HCT116 (cell line): ENCODE data around the gene CLEC20A. TPM values are rescaled to one million over a fixed set of nuclear protein-coding genes. Genes with fewer than 3 reads are reported as not detected.

Experiments
- ATAC-seq: fragments of 200-7000 bp; cut with Tn5 transposase; 2 replicates; pipeline ENCODE4 v1.9.1; 2020; ENCODE audit warnings: mild to moderate bottlenecking, moderate library complexity
- BruUV-seq: library from RNA; stranded (reverse); fragments of 400-500 nt; replicated peaks from 2 replicates; lab custom pipeline; 2021; lab: Mats Ljungman, UMichigan
- CTCF ChIA-PET: fragments of 300-600 bp; sonication (Branson Sonifier 250); formaldehyde crosslinking; loops from one replicate; lab custom pipeline; 2021; ENCODE audit warnings: antibody characterized with exemption; lab: Charles Lee
- POLR2A ChIA-PET: fragments of 300-600, 350-600 bp; sonication (Branson Sonifier 250); formaldehyde crosslinking; loops from one replicate; lab custom pipeline; 2021; ENCODE audit warnings: antibody characterized with exemption; lab: Charles Lee
- RAD21 ChIA-PET, 2 experiments: fragments of 300-600 bp; sonication (Branson Sonifier 250); formaldehyde crosslinking; loops; one replicate each; lab custom pipeline; 2023; ENCODE audit warnings: low total read pairs in 2 of 2; ENCODE audit not compliant: uncharacterized antibody in 2 of 2, unreplicated experiment in 2 of 2, low non-redundant PET in 1 of 2; lab: Charles Lee
- DNase-seq: peaks from one replicate; pipeline ENCODE4 v3.0.0-alpha.2; 2010; ENCODE audit warnings: low read depth, low spot score
- H2AFZ ChIP-seq: fragments of 200-600 bp; shearing (Covaris generic), sonication (generic); 2 replicates; pipeline ENCODE4 v1.6.1; 2017; ENCODE audit warnings: low read depth, mixed run types, mixed read lengths, antibody characterized with exemption, low read length; ENCODE audit not compliant: poor library complexity, severe bottlenecking
- H3K27ac ChIP-seq: 2 replicates; pipeline ENCODE4 v1.5.1; 2012; ENCODE audit warnings: low read depth, low read length
- H3K27me3 ChIP-seq: fragments of 200-600 bp; sonication (generic); 2 replicates; pipeline ENCODE4 v1.6.1; 2016; ENCODE audit warnings: mixed run types, low read length, mixed read lengths; ENCODE audit not compliant: insufficient read depth
- H3K36me3 ChIP-seq, 2 experiments: fragments of 200-500 bp in 1 of 2; fragments of 200-600 bp in 1 of 2; sonication (Bioruptor generic) in 1 of 2; sonication (generic) in 1 of 2; 2 replicates each; pipeline versions ENCODE4 v1.5.1 to v1.6.1; 2014 to 2016; ENCODE audit warnings: low read length in 2 of 2, inconsistent platforms in 1 of 2, mixed read lengths in 1 of 2, mixed run types in 1 of 2; ENCODE audit not compliant: insufficient read depth in 2 of 2, control insufficient read depth in 1 of 2
- H3K4me1 ChIP-seq, 2 experiments: fragments of 200-600 bp in 1 of 2; sonication (generic) in 1 of 2; 2 replicates each; pipeline versions ENCODE4 v1.5.1 to v1.6.1; 2012 to 2017; ENCODE audit warnings: low read length in 2 of 2, inconsistent platforms in 1 of 2, mild to moderate bottlenecking in 1 of 2, mixed read lengths in 1 of 2, mixed run types in 1 of 2, moderate library complexity in 1 of 2; ENCODE audit not compliant: insufficient read depth in 2 of 2, control insufficient read depth in 1 of 2
- H3K4me2 ChIP-seq: fragments of 200-600 bp; sonication (generic); 2 replicates; pipeline ENCODE4 v1.6.1; 2017; ENCODE audit warnings: mixed run types, low read length, mixed read lengths
- H3K4me3 ChIP-seq, 2 experiments: fragments of 200-600 bp in 1 of 2; sonication (generic) in 1 of 2; replicated peaks in 1 of 2; 2 replicates each; pipeline ENCODE4 v1.5.1; 2011 to 2016; ENCODE audit warnings: low read length in 2 of 2, control low read depth in 1 of 2, low read depth in 1 of 2, mild to moderate bottlenecking in 1 of 2, mixed read lengths in 1 of 2, mixed run types in 1 of 2
- H3K79me2 ChIP-seq: fragments of 200-600 bp; sonication (generic); 2 replicates; pipeline ENCODE4 v1.6.1; 2017; ENCODE audit warnings: mild to moderate bottlenecking, mixed run types, low read length, moderate library complexity, mixed read lengths; ENCODE audit not compliant: insufficient read depth
- H3K9ac ChIP-seq: fragments of 200-600 bp; sonication (generic); 2 replicates; pipeline ENCODE4 v1.6.1; 2016; ENCODE audit warnings: low read length, mixed read lengths
- H3K9me2 ChIP-seq: fragments of 200-600 bp; sonication (generic), shearing (Covaris generic); 2 replicates; pipeline ENCODE4 v1.6.1; 2017; ENCODE audit warnings: mixed run types, mild to moderate bottlenecking, moderate library complexity; ENCODE audit not compliant: insufficient read depth
- H3K9me3 ChIP-seq, 2 experiments: fragments of 200-500 bp in 1 of 2; fragments of 200-600 bp in 1 of 2; sonication (Bioruptor generic) in 1 of 2; sonication (generic) in 1 of 2; 2 replicates each; pipeline ENCODE4 v1.6.1; 2014 to 2017; ENCODE audit warnings: low read length in 2 of 2, mixed read lengths in 2 of 2, inconsistent platforms in 1 of 2, low read depth in 1 of 2, mild to moderate bottlenecking in 1 of 2, mixed run types in 1 of 2, moderate library complexity in 1 of 2; ENCODE audit not compliant: control insufficient read depth in 1 of 2, insufficient read depth in 1 of 2
- H4K20me1 ChIP-seq: fragments of 200-600 bp; sonication (generic), shearing (Covaris generic); 2 replicates; pipeline ENCODE4 v1.6.1; 2017; ENCODE audit warnings: mixed run types, mild to moderate bottlenecking, moderate library complexity; ENCODE audit not compliant: insufficient read depth
- CEBPB ChIP-seq: IDR thresholded peaks from 2 replicates; pipeline ENCODE4 v1.6.1; 2012; ENCODE audit warnings: low read depth
- EGR1 ChIP-seq: IDR thresholded peaks from 2 replicates; pipeline ENCODE4 v1.6.1; 2012; ENCODE audit warnings: low read depth
- EZH2phosphoT487 ChIP-seq: fragments of 200-600 bp; IDR thresholded peaks from 2 replicates; pipeline ENCODE4 v1.6.1; 2018; ENCODE audit warnings: antibody characterized with exemption, borderline replicate concordance
- FOSL1 ChIP-seq: IDR thresholded peaks from 2 replicates; pipeline ENCODE4 v1.6.1; 2012; ENCODE audit warnings: low read depth
- ZNF274 ChIP-seq: fragments of 200-500 bp; sonication (Bioruptor generic); IDR thresholded peaks from 2 replicates; pipeline ENCODE4 v1.6.1; 2014; ENCODE audit warnings: mild to moderate bottlenecking, low read depth, low read length, inconsistent platforms
- intact Hi-C: fragments of 100-400 bp; cut with micrococcal nuclease; formaldehyde crosslinking; loops from 2 replicates; pipeline ENCODE4 v1.10.0; 2022
- total RNA-seq: library from RNA; stranded (reverse); gene quantifications from one replicate; pipeline ENCODE4 v1.2.1, GENCODE V29; 2021; ENCODE audit not compliant: unreplicated experiment

Gene CLEC20A
- total RNA-seq, 1 experiment from 2014 or later, result not detected

DNA sequence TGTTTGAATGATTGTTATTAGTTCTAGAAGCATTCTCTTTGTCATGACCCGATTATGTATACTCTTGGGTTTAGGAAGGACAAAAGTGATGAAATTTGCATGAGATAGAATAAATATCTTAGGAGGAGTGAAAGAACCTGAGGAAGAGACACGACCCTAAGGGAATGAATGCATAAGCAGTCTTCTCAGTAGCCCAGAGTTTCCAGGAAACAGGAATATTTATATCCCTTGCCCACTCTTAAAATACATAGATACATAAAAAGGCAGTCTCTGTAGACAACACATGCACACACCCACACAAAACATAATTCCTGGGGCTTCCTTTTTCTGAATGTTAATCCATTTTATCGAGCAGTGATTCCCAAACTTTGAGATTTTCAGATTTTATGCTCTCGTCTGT, 19.4 kb downstream of the CLEC20A start:
- Histone ChIP-seq H4K20me1 (no peaks in the 10 kb centered on the region), H3K4me2 (no peak overlapping the region), H2AFZ (no peak overlapping the region), H3K79me2 (no peaks in the 10 kb centered on the region), H3K4me1 (no peaks in the 10 kb centered on the region), H3K4me3 (no peak overlapping the region), H3K27me3 (no peaks in the 10 kb centered on the region), H3K27ac (no peak overlapping the region), H3K36me3 (no peaks in the 10 kb centered on the region), H3K9me3 (no peaks in the 10 kb centered on the region), H3K9me2 (no peaks in the 10 kb centered on the region), H3K9ac (no peak overlapping the region)
- POLR2A ChIA-PET, result no interaction called here
- TF ChIP-seq FOSL1 (no peak), EZH2phosphoT487 (no peak)
- RAD21 ChIA-PET, result no interaction called here
- intact Hi-C loops, result no loop called here
- DNase-seq (no peak), ATAC-seq (no peak)
- CTCF ChIA-PET, result no interaction called here
- no TSS peak for BruUV-seq

GRCh38 chr1:178472531-178472930, 24.2 kb downstream of the CLEC20A start:
- DNase-seq, result no peak
- CTCF ChIA-PET, result no interaction called here

More at GRCh38 chr1:178472531-178472930, 24.2 kb downstream of the CLEC20A start:
- no TSS peak for BruUV-seq
- H3K9me2 ChIP-seq, result no peaks in the 10 kb centered on the region
- H3K27me3 ChIP-seq, result no peaks in the 10 kb centered on the region
- H3K9me3 ChIP-seq, result no peaks in the 10 kb centered on the region
- no peak overlapping the region for H3K9ac ChIP-seq
- 0 out of 4 replicates have a peak, but pooled peaks cover 2 to 5% of the 10 kb centered on the region in 2 experiments for H3K4me1 ChIP-seq
- no peak for ATAC-seq
- H3K4me3 ChIP-seq, result no peak overlapping the region
- no peak overlapping the region for H3K27ac ChIP-seq
- no peak overlapping the region for H2AFZ ChIP-seq
- H4K20me1 ChIP-seq, result no peaks in the 10 kb centered on the region
- no peaks in the 10 kb centered on the region for H3K79me2 ChIP-seq
- H3K36me3 ChIP-seq, result no peaks in the 10 kb centered on the region; a peak in 1 of 4 replicates
- TF ChIP-seq EGR1 (no peak), CEBPB (no peak), ZNF274 (no peak)
- ChIA-PET POLR2A (no interaction called here), RAD21 (no interaction called here)
- intact Hi-C loops, result no loop called here
- no peak overlapping the region for H3K4me2 ChIP-seq
